C4-2B (cell line): Measurements from ENCODE around the gene ANKRD39.

ENCODE experiments used
- H3K27ac ChIP-seq: fragments of 450-650 bp; 2 replicates; pipeline ENCODE4 v1.5.1; 2017
- ZFX ChIP-seq: fragments of 450-650 bp; IDR thresholded peaks from 2 replicates; pipeline ENCODE4 v1.6.1; 2017
- TF ChIP-seq, protein P1 (sequence below): fragments of 450-650 bp; conservative IDR thresholded peaks from 2 replicates; pipeline ENCODE4 v1.5.1; 2017; ENCODE audit warnings: mild to moderate bottlenecking

ANKRD39 gene

GRCh38 chr2:96819876-96820511 is 37.8 kb downstream of the ANKRD39 start:
- TF ChIP-seq ZFX, result no peak
- TF ChIP-seq, protein P1, sequence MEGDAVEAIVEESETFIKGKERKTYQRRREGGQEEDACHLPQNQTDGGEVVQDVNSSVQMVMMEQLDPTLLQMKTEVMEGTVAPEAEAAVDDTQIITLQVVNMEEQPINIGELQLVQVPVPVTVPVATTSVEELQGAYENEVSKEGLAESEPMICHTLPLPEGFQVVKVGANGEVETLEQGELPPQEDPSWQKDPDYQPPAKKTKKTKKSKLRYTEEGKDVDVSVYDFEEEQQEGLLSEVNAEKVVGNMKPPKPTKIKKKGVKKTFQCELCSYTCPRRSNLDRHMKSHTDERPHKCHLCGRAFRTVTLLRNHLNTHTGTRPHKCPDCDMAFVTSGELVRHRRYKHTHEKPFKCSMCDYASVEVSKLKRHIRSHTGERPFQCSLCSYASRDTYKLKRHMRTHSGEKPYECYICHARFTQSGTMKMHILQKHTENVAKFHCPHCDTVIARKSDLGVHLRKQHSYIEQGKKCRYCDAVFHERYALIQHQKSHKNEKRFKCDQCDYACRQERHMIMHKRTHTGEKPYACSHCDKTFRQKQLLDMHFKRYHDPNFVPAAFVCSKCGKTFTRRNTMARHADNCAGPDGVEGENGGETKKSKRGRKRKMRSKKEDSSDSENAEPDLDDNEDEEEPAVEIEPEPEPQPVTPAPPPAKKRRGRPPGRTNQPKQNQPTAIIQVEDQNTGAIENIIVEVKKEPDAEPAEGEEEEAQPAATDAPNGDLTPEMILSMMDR, result no peak
- H3K27ac ChIP-seq, result no peak overlapping the region

DNA sequence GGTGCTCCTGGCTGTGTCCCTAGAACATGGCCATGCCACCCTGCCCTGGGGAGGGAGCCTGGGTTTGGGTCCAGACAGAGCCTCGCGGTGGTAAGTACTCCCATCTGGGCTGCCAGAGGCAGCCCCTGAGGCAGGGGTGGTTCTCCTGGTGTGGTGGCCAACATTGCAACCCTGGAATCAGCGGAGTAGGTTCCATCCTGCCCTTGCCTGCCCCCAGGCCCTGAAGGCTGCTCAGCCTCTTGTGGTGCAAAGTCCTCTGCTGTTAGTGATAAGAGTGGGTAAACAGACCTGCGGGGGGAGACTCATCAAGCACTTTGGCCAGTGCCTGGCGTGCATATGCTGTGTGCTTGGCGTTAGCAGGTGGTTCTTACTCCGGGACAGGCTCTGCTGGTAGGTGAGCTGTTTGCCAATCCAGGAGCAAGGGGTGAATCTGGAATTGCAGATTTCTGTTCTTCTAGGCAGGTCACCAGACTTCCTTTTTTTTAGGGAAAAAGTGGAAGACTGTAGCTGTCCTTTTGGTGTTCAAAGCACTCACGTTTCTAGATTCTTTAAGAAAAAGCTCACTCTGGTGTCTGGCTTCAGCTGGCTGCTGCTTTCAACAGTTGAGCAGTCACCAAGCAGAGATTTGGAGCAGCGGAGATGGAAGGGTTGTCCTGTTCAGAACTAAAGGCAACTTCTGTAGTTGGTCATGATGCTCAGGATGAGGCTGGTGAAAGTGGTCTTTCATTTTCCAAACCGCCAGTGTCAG is 38.5 kb downstream of the ANKRD39 start:
- TF ChIP-seq, protein P1, result no peak
- TF ChIP-seq ZFX, result no peak
- H3K27ac ChIP-seq, result no peak overlapping the region

DNA sequence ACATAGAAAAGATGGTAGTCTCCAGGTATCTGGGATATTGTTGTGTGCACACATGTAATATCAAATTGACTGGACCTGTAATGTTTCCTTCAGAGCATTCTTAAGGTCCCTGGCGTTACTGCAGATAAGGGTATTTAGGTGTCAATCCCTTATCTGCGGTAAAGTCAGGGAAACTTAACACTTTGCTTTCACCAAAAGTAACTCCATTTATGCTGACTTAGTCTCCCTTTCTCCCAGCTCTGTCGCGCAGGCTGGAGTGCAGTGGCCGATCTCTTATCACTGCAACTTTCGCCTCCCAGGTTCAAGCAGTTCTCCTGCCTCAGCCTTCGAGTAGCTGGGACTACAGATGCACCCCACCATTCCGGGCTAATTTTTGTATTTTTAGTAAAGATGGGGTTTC is 39.9 kb downstream of the ANKRD39 start:
- TF ChIP-seq, protein P1, result no peak
- no peak for TF ChIP-seq ZFX
- peak overlapping the region; percentile 90 for H3K27ac ChIP-seq

DNA sequence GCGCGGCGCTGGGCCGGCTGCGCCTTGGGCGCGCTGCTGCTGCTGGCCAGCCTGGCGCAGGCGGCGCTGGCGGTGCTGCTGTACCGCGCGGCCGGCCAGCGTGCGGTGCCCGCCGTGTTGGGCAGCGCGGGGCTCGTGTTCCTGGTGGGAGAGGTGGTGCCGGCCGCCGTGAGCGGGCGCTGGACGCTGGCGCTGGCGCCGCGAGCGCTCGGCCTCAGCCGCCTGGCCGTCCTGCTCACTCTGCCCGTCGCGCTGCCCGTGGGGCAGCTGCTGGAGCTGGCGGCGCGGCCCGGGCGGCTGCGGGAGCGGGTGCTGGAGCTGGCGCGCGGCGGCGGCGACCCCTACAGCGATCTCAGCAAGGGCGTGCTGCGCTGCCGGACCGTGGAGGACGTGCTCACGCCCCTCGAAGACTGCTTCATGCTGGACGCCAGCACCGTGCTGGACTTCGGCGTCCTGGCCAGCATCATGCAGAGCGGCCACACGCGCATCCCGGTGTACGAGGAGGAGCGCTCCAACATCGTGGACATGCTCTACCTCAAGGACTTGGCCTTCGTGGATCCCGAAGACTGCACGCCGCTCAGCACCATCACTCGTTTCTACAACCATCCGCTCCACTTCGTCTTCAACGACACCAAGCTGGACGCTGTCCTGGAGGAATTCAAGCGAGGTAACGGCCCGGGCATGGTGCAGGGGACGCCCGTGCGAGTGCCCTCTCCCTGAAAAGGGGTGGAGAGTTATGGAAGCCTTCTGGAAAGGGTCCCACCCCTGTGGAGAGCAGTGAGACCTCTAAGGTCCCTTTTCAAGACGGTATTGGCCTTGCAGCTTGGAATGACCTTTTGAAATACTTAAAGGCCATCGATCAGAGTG is 40.7 kb downstream of the ANKRD39 start:
- H3K27ac ChIP-seq, result peak overlapping the region; percentile 90
- TF ChIP-seq, protein P1, result no peak
- peak; percentile 27; the same call in 1 of the 2 replicates for TF ChIP-seq ZFX

GRCh38 chr2:96816127-96816835 is 41.5 kb downstream of the ANKRD39 start, which contains the start of gene CNNM3:
TSS of gene CNNM3 (plus strand) at chr2:96816268. CDS start at chr2:96816278, 10 bp downstream.
- TF ChIP-seq, protein P1, result peak; percentile 63
- TF ChIP-seq ZFX, result peak; percentile 50
- peak within 1 kb of the TSS; percentile 90 for H3K27ac ChIP-seq

DNA sequence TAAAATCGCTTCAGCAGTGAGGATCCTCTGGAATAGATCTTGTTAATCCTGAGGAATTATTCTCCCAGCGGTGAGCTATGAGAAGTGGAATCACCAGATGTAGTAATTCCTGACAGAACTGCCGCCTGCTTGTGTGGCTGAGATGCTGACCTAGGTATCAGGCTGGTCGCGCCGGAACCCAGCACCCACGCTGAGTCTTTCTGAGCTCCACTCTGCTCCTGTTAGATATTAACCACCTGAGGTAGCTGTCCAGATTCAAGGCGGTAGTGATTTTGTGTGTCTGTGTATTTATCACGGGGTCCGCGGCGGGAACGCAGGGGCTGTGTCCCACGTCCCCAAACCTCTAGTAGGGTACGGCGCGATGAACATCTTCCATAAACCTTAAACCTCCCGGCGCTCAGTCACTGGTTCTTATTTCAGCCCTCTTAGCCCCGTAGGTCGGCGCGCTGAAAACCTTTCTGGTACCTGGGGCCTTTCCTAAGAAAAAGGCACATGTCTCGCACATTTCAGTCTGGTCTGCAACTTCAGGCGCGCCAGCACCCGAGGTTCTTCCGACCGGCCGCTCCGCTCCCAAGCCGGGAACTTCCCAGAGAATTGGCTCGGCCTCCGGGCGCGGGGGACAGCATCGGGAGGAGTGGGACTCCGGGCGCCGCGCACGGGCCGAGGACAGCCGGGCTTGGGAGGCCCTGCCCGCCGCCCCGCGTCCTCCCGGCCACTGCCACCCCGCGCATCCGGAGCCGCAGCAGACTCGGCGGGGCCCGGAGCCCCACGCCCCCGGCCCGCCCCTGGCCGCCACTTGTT is 42.3 kb downstream of the ANKRD39 start:
- TF ChIP-seq, protein P1, result no peak
- peak overlapping the region; percentile 90 for H3K27ac ChIP-seq
